GM18519 (cell line): Measurements from ENCODE around the gene ALDOA.
"Not testable (repeated sequence)": the region's sequence is repeated elsewhere in the genome, so short reads cannot be mapped to it uniquely, and the experiment has no call there.

Experiments
- ATAC-seq: cut with Tn5 transposase; IDR thresholded peaks from one replicate; pipeline ENCODE4 v1.9.1; 2021; ENCODE audit warnings: mild to moderate bottlenecking, moderate library complexity; ENCODE audit not compliant: unreplicated experiment, low FRiP score

The ALDOA gene

DNA sequence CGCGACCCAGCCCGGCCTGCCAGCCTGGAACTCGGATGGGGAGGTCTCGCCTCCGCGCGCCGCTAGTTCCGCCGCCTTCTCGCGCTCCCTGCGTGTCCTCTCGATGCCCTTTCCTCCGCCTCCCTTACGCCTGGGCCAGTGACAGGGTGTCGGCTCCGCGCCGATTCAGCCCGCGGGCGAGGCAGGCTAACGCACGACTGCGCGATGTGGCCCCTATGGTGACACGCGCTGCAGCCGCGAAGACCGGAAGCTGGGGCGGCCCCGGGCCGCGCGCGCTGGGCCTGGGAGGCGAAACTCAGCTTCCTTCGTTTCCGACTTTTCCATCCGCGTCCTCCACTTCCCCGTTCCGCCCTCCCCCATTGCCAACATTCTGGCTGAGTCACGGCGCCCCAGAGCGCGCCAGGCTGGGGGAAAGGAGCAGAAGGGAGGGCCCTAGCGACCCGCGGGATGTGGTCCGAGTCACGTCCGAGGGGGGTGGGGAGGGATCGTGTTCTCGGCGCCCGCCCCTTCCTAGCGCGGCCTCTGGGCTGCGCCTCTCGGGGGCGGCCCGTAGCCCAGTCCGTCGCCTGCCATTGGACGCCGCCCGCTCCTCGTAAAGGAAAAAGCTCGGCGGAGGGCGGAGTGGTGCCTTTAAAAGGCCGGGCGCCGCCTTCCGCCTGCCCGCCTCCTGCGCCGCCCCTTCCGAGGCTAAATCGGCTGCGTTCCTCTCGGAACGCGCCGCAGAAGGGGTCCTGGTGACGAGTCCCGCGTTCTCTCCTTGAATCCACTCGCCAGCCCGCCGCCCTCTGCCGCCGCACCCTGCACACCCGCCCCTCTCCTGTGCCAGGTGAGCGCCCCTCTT lies at the start of gene ALDOA:
Gene ALDOA (plus strand): TSS at position 659 of the 841 bp plus-strand sequence. CDS start 1,138 bp downstream, outside the sequence.
- peak; percentile 57 for ATAC-seq

DNA sequence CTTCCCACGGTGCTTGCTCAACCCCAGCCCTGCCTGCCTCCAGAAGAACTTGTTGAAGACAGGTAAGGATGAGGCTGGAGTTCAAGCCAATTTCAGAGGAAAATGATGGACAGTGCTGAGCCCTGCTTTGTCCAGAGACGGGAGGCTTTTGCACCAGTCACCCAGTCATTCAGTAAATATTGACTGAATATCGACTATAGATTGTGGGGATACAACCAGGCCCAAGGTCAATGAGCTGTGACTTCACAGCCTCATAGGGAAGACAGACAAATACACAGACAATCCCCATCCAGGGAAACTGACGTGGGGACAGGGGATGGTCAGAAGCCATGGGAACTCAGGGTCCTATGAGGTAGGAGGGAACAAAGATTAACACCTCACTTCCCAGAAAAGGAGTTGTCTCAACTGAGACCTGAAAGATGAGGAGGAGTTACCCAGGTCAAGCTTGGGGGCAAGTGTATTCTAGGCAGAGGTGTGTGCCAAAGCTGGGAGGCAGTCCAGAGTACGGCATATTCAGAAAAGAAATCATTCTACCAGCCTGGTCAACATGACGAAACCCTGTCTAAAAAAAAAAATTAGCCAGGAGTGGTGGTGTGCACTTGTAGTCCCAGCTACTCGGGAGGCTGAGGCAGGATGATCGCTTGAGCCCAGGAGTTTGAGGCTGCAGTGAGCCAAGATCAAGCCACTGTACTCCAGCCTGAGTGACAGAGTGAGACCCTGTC lies 48.8 kb upstream of the ALDOA start:
- no peak for ATAC-seq

DNA sequence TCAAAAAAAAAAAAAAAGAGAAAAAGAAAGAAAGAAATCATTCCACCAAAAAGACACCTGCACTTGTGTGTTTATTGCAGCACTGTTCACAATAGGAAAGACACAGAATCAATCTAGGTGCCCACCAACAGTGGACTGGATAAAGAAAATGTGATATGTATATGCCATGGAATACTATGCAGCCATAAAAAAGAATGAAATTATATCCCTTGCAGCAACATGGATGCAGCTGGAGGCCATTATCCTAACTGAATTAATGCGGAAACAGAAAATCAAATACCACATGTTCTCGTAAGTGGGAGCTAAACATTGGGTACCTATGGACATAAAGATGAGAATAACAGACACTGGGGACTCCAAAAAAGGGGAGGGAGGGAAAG lies 48.3 kb upstream of the ALDOA start:
- ATAC-seq: no peak

DNA sequence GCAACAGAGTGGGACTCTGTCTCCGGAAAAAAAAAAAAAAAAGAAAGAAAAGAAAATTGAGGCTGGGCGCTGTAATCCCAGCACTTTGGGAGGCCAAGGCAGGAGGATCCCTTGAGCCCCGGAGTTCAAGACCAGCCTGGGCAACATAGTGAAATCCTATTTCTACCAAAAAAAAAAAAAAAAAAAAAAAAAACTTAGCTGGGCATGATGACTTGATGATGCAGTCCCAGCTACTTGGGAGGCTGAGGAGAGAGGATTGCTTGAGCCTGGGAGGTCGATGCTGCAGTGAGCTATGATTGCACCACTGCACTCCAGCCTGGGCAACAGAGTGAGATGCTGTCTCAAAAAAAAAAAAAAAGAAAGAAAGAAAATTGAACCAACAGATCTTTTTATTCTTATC lies 47.6 kb upstream of the ALDOA start:
- ATAC-seq: not testable (repeated sequence)

DNA sequence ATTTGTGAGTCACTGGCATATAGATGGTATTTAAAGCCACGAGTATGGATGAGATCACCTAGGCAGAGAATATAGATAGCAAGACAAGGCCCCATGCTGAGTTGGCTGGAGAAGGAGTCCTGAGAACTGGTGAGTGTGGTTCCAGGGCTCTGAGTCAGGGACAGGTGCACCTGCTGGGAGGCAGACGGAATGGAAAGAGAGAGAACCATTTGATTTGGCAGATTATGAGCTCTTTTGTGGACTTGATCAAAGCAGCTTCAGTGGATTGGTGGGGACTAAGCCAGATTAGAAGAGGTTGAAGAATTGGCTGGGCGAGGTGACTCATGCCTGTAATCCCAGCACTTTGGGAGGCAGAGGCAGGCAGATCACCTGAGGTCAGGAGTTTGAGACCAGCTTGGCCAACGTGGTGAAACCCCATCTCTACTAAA lies 46.8 kb upstream of the ALDOA start:
- ATAC-seq: no peak

DNA sequence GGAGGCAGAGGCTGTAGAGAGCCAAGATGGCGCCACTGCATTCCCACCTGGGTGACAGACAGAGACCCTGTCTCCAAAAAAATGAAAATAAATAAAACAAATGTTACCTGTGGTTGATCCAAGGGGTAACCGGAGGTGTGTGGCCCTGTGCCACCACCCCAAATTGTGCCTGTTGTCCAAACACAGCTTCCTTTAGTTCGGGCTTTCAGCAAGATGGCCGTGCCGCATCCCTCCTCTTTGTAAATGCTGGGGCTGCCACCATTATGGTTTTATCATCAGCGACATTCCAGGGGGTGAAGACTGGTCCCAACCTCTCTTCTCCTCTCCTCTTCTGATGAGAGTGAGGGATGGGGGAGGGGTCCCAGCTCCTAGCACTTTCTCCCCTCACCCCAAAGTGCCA lies 42.7 kb upstream of the ALDOA start, which contains the start of gene C16orf92:
Gene C16orf92 (plus strand): TSS at position 312 of the 400 bp plus-strand sequence. CDS start 143 bp downstream, outside the sequence.
- no peak for ATAC-seq

DNA sequence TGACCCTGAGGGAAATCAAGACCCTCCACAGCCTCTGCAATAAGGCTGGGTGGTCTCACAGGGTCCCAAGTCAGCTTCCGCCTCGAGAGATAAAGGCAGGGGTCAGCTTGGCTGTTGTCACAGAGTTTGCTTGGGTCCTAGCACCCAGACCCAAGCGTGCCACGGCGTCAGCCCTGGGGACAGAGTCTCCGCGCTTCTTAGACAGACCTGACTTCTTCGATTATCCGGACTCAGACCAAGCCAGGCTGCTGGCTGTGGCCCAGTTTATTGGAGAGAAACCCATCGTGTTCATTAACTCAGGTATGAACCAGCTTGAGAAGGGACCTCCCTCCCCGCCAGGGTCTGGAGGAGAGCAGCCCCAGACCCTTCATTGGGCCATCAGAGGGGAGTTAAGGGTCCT lies 42.0 kb upstream of the ALDOA start:
- ATAC-seq: no peak

DNA sequence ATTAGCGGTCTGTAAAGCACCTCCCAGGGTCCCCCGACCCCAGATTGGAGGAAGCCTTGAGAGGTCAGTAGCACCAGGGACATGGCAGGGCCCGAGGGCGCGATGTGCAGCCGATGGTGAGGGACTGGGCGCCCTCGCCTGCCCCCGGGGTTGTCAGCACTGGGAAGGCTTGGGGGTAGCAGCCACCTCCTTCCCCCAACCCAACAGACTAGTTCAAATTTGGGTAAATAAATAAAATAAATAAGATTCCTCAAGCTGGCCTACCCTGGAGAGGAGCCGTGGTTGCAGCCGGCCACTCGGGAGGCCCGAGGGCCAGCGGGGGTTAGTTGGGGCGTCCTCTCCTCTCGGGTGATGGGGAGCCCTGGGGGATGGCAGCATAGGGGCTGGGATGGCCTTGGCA lies 41.1 kb upstream of the ALDOA start:
- ATAC-seq: no peak

DNA sequence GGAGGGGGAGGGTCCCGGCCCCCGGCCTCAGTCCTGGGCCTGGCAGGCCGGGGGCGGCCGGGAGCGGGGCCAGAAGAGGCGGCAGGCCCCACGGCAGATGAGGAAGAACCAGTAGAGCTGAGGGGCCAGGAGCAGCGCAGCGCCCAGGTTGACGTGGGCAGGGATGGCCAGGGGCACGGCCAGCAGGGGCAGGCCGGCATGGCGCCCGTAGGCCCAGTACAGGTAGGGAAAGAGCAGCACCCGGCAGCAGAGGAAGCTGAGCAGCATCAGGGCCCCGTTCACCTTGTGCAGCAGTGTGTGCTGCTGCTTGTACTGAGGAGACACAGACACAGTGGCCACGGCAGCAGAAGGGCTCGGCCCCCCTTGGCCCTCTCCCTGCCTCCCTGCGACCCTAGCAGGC lies 40.4 kb upstream of the ALDOA start:
- ATAC-seq: no peak

DNA sequence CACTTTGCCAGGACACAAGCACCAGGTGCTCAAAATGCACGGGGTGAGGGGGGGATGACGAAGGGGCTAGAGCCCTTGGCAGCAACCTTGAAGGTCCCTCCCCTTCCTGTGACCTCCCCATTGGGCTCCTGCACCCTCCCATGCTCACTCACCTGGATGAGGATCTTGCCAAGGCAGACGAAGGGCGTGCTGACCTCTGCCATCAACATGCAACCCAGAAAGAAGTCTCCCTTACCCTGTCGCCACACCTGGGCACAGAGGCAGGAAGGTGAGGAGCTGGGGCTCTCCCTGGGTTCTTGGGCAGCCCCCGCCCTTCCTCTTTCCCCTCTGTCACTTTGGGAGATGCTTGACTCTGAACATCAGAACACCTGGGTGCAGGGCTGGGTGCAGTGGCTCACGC lies 40.0 kb upstream of the ALDOA start:
- no peak for ATAC-seq

DNA sequence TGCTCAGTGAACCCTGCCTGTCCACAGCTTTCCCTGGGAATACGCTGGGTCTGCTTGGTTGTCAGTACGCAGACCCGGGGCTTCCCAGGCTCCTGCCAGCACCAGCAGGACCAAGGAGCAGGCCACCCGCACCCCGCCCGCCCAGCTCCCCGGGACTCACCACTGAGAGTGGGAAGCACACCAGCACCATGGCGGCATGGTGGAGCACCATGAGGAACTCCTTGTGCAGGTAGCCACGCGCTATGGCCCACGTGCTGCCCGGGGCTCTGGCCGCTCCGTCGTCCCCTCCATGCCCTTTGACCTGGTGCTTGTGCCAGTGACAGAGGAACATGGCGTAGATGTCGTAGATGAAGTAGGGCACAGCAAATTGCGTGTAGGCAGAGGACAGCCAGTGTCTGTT lies 39.1 kb upstream of the ALDOA start:
- no peak for ATAC-seq

DNA sequence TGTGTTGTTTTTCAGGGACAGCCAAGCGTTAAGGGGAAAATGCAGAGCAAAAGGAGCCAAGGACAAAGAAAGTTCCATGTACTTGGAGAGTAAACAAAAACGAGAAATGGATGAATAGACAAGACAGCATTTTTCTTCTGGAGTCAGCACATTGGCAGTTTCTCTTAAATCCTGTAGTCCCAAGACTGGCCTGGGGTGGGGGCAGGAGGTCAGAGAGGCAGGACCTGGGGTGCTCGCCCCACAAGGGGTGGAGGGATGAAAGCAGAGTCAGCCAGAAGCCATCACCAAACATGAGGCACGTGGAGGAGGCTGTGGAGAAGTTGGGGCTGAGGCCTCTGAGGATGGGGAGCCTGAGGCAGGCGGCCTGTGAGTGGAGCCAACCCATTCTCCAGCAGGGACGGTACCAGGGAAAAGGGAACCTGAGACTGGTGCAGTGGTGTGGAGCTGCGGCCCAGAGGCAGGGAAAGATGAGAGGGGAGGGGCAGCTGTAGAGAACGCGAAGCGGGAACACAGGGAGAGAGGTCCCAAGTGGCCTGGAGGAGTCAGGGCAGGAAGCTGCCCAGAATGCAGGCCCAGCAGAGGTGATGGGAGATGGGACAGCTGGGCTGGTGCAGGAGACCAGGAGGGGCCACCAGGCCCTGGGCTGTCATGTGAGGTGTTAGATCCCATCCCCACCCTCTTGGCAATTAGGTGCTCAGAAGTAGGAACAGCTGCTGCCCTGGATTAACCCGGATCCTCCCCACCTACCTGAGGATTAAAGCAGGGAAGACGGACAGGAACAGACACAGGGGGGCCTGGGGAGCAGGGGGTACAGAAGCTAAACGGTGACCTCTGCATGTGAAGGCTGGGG lies 37.7 kb upstream of the ALDOA start:
- no peak for ATAC-seq

DNA sequence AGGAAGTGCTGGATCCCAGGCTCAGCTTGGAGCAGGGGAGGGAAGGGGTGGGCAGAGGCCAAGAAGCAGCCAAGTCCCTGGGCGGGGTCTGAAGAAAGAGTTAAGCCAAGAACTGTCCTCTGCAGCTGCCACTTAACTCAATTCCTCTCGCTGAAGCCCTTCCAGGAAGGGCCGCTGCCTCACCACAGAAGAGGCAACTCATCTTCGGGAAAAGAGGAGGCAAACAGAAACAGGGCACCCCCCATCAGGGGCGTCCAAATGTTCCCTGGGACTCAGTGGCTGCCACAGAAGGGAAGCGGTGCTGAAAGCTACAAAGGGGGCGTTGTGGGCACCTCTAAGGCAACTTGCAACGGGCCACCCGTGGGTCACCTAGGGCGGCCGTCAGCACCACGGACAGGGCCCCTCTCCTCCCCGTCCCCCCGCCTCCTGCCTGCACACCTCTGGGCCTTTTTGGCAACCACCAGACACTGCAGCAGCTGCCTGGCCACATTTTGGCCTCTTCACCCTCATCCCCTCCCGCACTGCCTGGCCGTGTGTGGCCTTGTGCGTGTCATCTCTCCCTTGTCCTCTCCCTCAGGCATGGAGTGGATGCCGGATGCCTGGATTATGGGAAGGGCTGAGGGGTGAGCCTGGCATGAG lies 37.0 kb upstream of the ALDOA start:
- ATAC-seq: no peak

DNA sequence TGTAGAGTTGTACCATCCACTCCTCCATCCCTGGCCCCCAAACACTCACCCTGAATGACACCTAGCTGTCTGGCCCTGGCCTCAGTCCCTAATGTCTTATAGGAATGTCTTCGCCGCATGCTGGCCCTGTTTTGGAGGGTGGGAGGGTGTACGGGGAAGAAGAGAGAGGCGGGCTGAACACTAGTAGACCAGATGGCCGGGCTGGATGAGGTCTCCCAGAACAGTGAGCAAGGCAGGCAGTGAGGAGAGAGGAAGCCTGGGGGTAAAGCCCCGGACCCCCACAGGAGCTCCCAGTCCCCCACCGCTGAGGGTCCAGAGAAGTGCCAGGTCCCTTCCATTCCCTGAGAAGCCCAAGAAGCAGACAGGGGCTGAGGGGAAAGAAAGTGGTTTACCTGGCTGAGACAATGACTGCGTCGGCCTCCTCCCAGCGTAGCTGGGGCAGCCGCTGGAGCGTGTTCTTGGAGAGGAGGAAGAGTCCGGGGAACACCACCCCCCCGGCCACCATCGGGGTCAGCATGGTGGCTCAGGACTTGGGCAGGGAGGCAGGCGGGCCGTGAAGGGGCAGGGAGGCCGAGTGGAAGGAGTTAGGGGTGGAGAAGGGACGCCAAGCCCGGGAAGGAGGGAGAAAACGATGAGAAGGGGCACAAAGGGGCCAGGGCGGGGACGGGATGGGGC lies 35.4 kb upstream of the ALDOA start:
- ATAC-seq: no peak

DNA sequence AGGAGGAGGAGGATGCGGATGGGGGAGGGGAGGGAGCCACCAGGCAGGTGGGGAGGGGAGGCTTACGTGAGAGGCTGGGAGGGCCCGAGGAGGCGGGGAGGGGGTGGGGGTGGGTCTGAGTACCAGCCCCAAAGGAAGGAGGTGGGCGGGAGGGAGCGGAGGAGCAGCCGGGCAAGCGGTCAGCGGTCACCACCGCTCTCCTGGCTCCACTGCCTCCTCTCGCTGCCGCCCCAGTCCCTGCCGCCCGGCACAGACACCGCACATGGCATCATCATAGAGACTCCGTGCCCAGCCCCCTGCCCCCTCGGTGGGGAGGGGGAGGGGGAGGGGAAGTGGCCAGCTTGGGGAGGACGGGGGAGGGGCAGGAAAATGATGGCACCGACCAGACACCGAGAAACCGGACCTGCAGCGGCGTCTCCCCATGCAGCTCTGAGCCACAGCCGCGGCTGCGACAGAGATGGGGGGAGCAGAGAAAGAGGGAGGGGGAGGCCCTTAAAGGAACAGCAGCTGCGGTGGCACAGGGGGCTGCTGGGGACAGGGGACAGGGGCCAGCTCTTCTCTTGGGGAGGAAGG lies 34.6 kb upstream of the ALDOA start, which contains the start of gene TLCD3B:
Gene TLCD3B (minus strand): TSS at position 431 of the 573 bp plus-strand sequence. CDS start 744 bp downstream, outside the sequence.
- no peak for ATAC-seq

DNA sequence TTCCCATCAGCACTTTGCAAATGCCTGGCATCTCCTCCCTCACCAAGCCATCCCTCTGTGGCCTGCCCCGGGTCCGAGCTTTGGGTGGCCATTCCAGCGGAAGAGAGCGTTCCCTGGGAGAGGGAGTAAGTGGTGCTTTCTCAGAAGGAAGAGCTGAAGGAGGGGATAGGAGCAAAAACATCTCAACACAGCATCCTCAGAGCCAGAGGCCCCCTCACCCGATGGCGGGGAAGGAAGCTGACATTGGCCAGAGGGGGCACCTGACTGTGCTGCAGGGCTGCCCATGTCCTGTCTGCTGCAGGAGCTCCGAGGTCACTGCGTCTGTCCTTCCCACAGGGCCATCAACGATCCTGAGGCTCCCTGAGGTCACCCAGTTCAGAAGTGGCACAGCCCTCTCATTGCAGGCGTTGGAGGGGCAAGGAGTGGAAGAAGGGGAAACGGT lies 34.1 kb upstream of the ALDOA start:
- no peak for ATAC-seq

DNA sequence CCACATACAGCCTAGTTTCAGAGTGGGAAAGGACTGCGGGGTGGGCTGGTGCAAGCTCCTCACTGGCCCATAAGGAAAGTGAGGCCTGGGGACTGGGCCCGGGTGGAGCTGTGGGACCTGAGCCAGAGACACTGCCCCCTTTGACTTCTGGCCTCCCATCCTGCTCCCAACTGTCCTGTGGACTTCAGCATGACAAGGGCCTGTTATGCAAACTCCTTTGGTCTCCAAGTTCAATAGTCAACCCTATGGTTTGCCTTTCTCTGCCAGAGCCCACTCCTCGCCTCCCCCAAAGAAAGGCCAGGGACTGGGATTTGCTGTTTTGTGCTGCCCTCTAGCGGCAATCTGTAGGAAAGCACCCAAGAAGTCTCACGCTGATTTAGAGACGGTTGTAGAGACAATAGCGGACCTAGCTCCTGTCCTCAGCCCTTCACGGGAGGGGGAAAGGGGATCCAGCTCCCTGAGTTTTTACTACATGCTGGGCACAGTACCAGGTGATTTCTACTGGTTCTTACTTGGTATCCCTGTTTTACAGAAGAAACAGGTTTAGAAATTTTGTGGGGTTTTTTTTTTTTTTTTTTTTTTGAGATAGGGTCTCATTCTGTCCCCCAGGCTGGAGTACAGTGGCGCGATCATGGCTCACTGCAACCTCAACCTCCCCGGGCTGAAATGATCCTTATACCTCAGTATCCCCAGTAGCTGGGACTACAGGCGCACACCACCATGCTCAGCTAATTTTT lies 33.3 kb upstream of the ALDOA start:
- ATAC-seq: no peak

DNA sequence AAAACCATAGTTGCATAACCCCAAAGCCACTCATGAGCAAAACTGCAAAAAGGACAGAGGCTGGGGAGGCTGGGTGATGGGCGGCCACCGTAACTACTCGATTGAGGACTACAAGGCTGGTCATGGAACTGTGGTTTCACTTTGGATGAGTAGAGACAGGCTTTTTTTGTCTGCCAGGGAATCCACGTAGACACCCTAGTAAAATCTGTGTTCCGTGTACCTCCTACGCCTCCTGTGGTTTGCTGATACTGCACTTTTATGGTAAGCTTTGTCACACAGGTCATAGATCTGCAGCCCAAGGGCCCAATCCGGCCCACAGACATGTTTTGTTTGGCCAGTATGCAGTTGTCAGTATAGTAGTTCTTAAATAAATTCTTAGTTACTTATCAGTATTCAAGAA lies 32.3 kb upstream of the ALDOA start:
- no peak for ATAC-seq

DNA sequence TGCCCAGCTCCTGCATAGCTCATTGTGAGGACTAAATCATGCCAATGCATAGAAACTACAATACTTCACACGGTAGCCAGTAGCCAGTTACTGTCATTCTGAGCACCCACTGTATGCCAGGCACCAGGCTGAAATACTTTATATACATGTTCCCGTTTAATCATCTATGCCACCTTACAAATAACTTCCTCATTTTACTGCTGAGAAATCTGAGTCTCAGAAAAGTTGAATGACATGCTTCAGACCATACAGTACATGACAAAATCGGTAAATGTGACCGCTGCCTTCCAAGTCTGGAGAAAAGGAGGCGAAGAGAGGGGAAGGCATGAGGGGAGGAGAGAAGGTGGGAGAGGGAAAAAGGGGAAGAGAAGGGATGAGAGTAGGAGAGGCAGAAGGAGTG lies 25.3 kb upstream of the ALDOA start:
- ATAC-seq: no peak
